GOT3 (cell line): ENCODE data around the gene PUM2.

Experiments used
- DNase-seq: peaks from one replicate; lab custom pipeline; 2025; ENCODE audit warnings: mixed read lengths; lab: John Stamatoyannopoulos, UW

PUM2 gene

GRCh38 chr2:20217041-20217970, 133.3 kb downstream of the PUM2 start:
- DNase-seq = no peak

GRCh38 chr2:20216130-20217025, 134.3 kb downstream of the PUM2 start:
- no peak for DNase-seq

- no peak for DNase-seq
These were observed 135.2 kb downstream of the PUM2 start for GRCh38 chr2:20215183-20216040.

- DNase-seq = no peak
These were observed 136.0 kb downstream of the PUM2 start for GRCh38 chr2:20214566-20215182.

- DNase-seq = no peak
These were observed 136.7 kb downstream of the PUM2 start for GRCh38 chr2:20213651-20214565.

- DNase-seq = no peak
These were observed 137.7 kb downstream of the PUM2 start for GRCh38 chr2:20212871-20213503.

GRCh38 chr2:20212459-20212870, 138.2 kb downstream of the PUM2 start:
- no peak for DNase-seq

- no peak for DNase-seq
These were observed 138.7 kb downstream of the PUM2 start for GRCh38 chr2:20211860-20212458.

- no peak for DNase-seq
These were observed 139.2 kb downstream of the PUM2 start for GRCh38 chr2:20211420-20211819.

- DNase-seq = no peak
These were observed 140.2 kb downstream of the PUM2 start for GRCh38 chr2:20210462-20210861.

- DNase-seq = no peak
These were observed 141.1 kb downstream of the PUM2 start for GRCh38 chr2:20209373-20210109.

GRCh38 chr2:20208476-20208859, 142.2 kb downstream of the PUM2 start:
- DNase-seq = no peak

- no peak for DNase-seq
These were observed 143.6 kb downstream of the PUM2 start for GRCh38 chr2:20207051-20207450.

- DNase-seq = no peak
These were observed 144.6 kb downstream of the PUM2 start for GRCh38 chr2:20205915-20206524.

- DNase-seq = no peak
These were observed 145.6 kb downstream of the PUM2 start for GRCh38 chr2:20205069-20205468.

GRCh38 chr2:20203521-20204225, 147.0 kb downstream of the PUM2 start:
- no peak for DNase-seq

GRCh38 chr2:20203072-20203471, 147.6 kb downstream of the PUM2 start:
- DNase-seq = no peak

- DNase-seq = no peak
These were observed 149.0 kb downstream of the PUM2 start for GRCh38 chr2:20201671-20202070.
